ENCODE results near the gene KIAA1217.

KIAA1217 gene

GRCh38 chr10:24455447-24455846 lies 246.5 kb downstream of the KIAA1217 start:
- no peaks in the 10 kb centered on the region for H3K27me3 ChIP-seq
- no peak for TF ChIP-seq Cebpa-rat (IDR thresholded peaks at IDR 0.05)
- H3K4me1 ChIP-seq: peaks cover 0 to 62% (median 10%) of the 10 kb centered on the region in 10 experiments; a peak in 16 of 20 replicates
- no peak overlapping the region for H3K4me3 ChIP-seq
- peaks cover 0 to 45% (median 0%) of the 10 kb centered on the region in 11 experiments; a peak in 2 of 22 replicates for H4K20me1 ChIP-seq
- no peak overlapping the region for H3K27ac ChIP-seq
- H3K9me3 ChIP-seq (replicated peaks in 1 of 11): no peaks in the 10 kb centered on the region
- peak overlapping the region in 1 of 11 experiments; percentile 22; a peak in 1 of 22 replicates for H3K4me2 ChIP-seq
- H3K36me3 ChIP-seq: peaks cover 0 to 14% (median 0%) of the 10 kb centered on the region in 11 experiments; a peak in 1 of 22 replicates
- no peak overlapping the region for H3K9ac ChIP-seq

- no peaks in the 10 kb centered on the region for H3K9me3 ChIP-seq (replicated peaks in 1 of 11)
- H3K9ac ChIP-seq: no peak overlapping the region
- no peaks in the 10 kb centered on the region for H3K27me3 ChIP-seq
Measured at GRCh38 chr10:24456322-24456721, 247.4 kb downstream of the KIAA1217 start.

GRCh38 chr10:24457661-24458318 lies 248.9 kb downstream of the KIAA1217 start:
- Histone ChIP-seq H3K36me3 (peaks cover 0 to 25% (median 0%) of the 10 kb centered on the region in 11 experiments; a peak in 1 of 22 replicates), H3K27ac (peak overlapping the region in 4 of 11 experiments; percentile 7 to 38 (median 20); a peak in 6 of 22 replicates), H3K4me2 (peak overlapping the region in 10 of 11 experiments; percentile 14 to 77 (median 48); a peak in 18 of 22 replicates), H4K20me1 (peaks cover 0 to 63% (median 0%) of the 10 kb centered on the region in 11 experiments; a peak in 2 of 22 replicates), H3K27me3 (no peaks in the 10 kb centered on the region), H3K4me3 (no peak overlapping the region), H3K4me1 (peaks cover 0 to 54% (median 10%) of the 10 kb centered on the region in 10 experiments; a peak in 15 of 20 replicates), H3K9ac (0 out of 22 replicates have a peak overlapping the region, but pooled peaks of 1 of the 11 experiments have one; percentile 11), H3K9me3 (replicated peaks in 1 of 11) (no peaks in the 10 kb centered on the region)
- TF ChIP-seq Cebpa-rat (IDR thresholded peaks at IDR 0.05): no peak

More at GRCh38 chr10:24456322-24456721, 247.4 kb downstream of the KIAA1217 start:
- H3K4me2 ChIP-seq: peak overlapping the region in 2 of 11 experiments; percentile 27 to 77; a peak in 1 of 22 replicates
- H4K20me1 ChIP-seq: peaks cover 0 to 54% (median 0%) of the 10 kb centered on the region in 11 experiments; a peak in 2 of 22 replicates
- H3K4me3 ChIP-seq: no peak overlapping the region
- no peak overlapping the region for H3K27ac ChIP-seq
- H3K36me3 ChIP-seq: peaks cover 0 to 18% (median 0%) of the 10 kb centered on the region in 11 experiments; a peak in 1 of 22 replicates
- H3K4me1 ChIP-seq: peaks cover 0 to 59% (median 10%) of the 10 kb centered on the region in 10 experiments; a peak in 16 of 20 replicates
- TF ChIP-seq Cebpa-rat (IDR thresholded peaks at IDR 0.05): no peak

GRCh38 chr10:24459836-24460235 lies 250.9 kb downstream of the KIAA1217 start:
- H3K27me3 ChIP-seq: no peaks in the 10 kb centered on the region
- no peak for TF ChIP-seq Cebpa-rat (IDR thresholded peaks at IDR 0.05)
- peaks cover 0 to 26% (median 0%) of the 10 kb centered on the region in 11 experiments; a peak in 1 of 22 replicates for H3K36me3 ChIP-seq
- H3K27ac ChIP-seq: no peak overlapping the region
- no peaks in the 10 kb centered on the region for H3K9me3 ChIP-seq (replicated peaks in 1 of 11)
- no peak overlapping the region for H3K9ac ChIP-seq
- H3K4me1 ChIP-seq: peaks cover 8 to 64% (median 20%) of the 10 kb centered on the region in 10 experiments; a peak in 17 of 20 replicates
- no peak overlapping the region for H3K4me3 ChIP-seq
- peaks cover 0 to 58% (median 0%) of the 10 kb centered on the region in 11 experiments; a peak in 1 of 22 replicates for H4K20me1 ChIP-seq
- no peak overlapping the region for H3K4me2 ChIP-seq

GRCh38 chr10:24462291-24462813 lies 253.4 kb downstream of the KIAA1217 start:
- Histone ChIP-seq H3K9ac (no peak overlapping the region), H3K9me3 (replicated peaks in 1 of 11) (no peaks in the 10 kb centered on the region), H3K36me3 (peaks cover 0 to 26% (median 0%) of the 10 kb centered on the region in 11 experiments; a peak in 1 of 22 replicates), H3K4me1 (peaks cover 8 to 68% (median 19%) of the 10 kb centered on the region in 10 experiments; a peak in 17 of 20 replicates), H3K4me2 (no peak overlapping the region), H4K20me1 (peaks cover 0 to 60% (median 0%) of the 10 kb centered on the region in 11 experiments; a peak in 2 of 22 replicates), H3K27me3 (no peaks in the 10 kb centered on the region), H3K4me3 (no peak overlapping the region), H3K27ac (no peak overlapping the region)
- no peak for TF ChIP-seq Cebpa-rat (IDR thresholded peaks at IDR 0.05)

- H3K4me1 ChIP-seq: peaks cover 7 to 65% (median 12%) of the 10 kb centered on the region in 10 experiments; a peak in 15 of 20 replicates
- H3K27ac ChIP-seq: no peak overlapping the region
- H3K36me3 ChIP-seq: peaks cover 0 to 26% (median 0%) of the 10 kb centered on the region in 11 experiments; a peak in 1 of 22 replicates
- no peak overlapping the region for H3K4me3 ChIP-seq
- H3K9ac ChIP-seq: no peak overlapping the region
- peaks cover 0 to 65% (median 0%) of the 10 kb centered on the region in 11 experiments; a peak in 2 of 22 replicates for H4K20me1 ChIP-seq
- H3K9me3 ChIP-seq (replicated peaks in 1 of 11): no peaks in the 10 kb centered on the region
- H3K27me3 ChIP-seq: no peaks in the 10 kb centered on the region
- peak overlapping the region in 2 of 11 experiments; percentile 56 to 69; a peak in 4 of 22 replicates for H3K4me2 ChIP-seq
- no peak for TF ChIP-seq Cebpa-rat (IDR thresholded peaks at IDR 0.05)
Measured at GRCh38 chr10:24462889-24463552, 254.1 kb downstream of the KIAA1217 start.

GRCh38 chr10:24463611-24464426 lies 254.9 kb downstream of the KIAA1217 start:
- Histone ChIP-seq H3K4me2 (peak overlapping the region; percentile 19 to 69 (median 46); a peak in 21 of 22 replicates), H3K9me3 (replicated peaks in 1 of 11) (no peaks in the 10 kb centered on the region), H3K27me3 (no peaks in the 10 kb centered on the region), H3K4me3 (no peak overlapping the region), H4K20me1 (peaks cover 0 to 73% (median 0%) of the 10 kb centered on the region in 11 experiments; a peak in 2 of 22 replicates), H3K4me1 (peaks cover 7 to 57% (median 11%) of the 10 kb centered on the region in 10 experiments; a peak in 15 of 20 replicates), H3K36me3 (peaks cover 0 to 24% (median 0%) of the 10 kb centered on the region in 11 experiments; a peak in 1 of 22 replicates), H3K9ac (no peak overlapping the region), H3K27ac (peak overlapping the region in 1 of 11 experiments; percentile 22; a peak in 2 of 22 replicates)
- TF ChIP-seq Cebpa-rat (IDR thresholded peaks at IDR 0.05): no peak
